HEK293T (cell line): Measurements from ENCODE around the gene POLK.
"Not testable (repeated sequence)": the region's sequence is repeated elsewhere in the genome, so short reads cannot be mapped to it uniquely, and the experiment has no call there.

Experiments used
- CTCF ChIA-PET: fragments of 350-600 bp; formaldehyde crosslinking; extraction: SDS; loops from one replicate; lab custom pipeline; 2021; ENCODE audit warnings: antibody characterized with exemption, inconsistent platforms; lab: Yijun Ruan, JAX
- POLR2A ChIA-PET: fragments of 350-600 bp; formaldehyde crosslinking; extraction: SDS; loops from one replicate; lab custom pipeline; 2020; ENCODE audit warnings: antibody characterized with exemption, inconsistent platforms; lab: Yijun Ruan, JAX
- DNase-seq: peaks from one replicate; pipeline ENCODE4 v3.0.0; 2012; ENCODE audit warnings: mixed read lengths; ENCODE audit errors: extremely low spot score
- ARNT ChIP-seq: fragments of 450-650 bp; IDR thresholded peaks from 2 replicates; pipeline ENCODE4 v1.6.1; 2017; ENCODE audit warnings: mild to moderate bottlenecking
- BHLHE40 ChIP-seq: fragments of 450-650 bp; IDR thresholded peaks from 2 replicates; pipeline ENCODE4 v1.6.1; 2016; ENCODE audit warnings: mild to moderate bottlenecking, moderate library complexity, borderline replicate concordance
- CTBP1 ChIP-seq: fragments of 450-650 bp; IDR thresholded peaks from 2 replicates; pipeline ENCODE4 v1.6.1; 2016; ENCODE audit warnings: borderline replicate concordance
- ELF4 ChIP-seq: fragments of 450-650 bp; IDR thresholded peaks from 2 replicates; pipeline ENCODE4 v1.6.1; 2017; ENCODE audit warnings: antibody characterized with exemption
- FOXA1 ChIP-seq: fragments of 450-650 bp; IDR thresholded peaks from 2 replicates; pipeline ENCODE4 v1.6.1; 2016; ENCODE audit warnings: mild to moderate bottlenecking
- FOXK2 ChIP-seq: fragments of 450-650 bp; IDR thresholded peaks from 2 replicates; pipeline ENCODE4 v1.6.1; 2016; ENCODE audit warnings: mild to moderate bottlenecking
- FOXM1 ChIP-seq: fragments of 450-650 bp; IDR thresholded peaks from 2 replicates; pipeline ENCODE4 v1.6.1; 2017; ENCODE audit warnings: mild to moderate bottlenecking, borderline replicate concordance
- HDGF ChIP-seq: fragments of 450-650 bp; IDR thresholded peaks from 2 replicates; pipeline ENCODE4 v1.6.1; 2017; ENCODE audit warnings: antibody characterized with exemption, borderline replicate concordance
- L3MBTL2 ChIP-seq: fragments of 450-650 bp; conservative IDR thresholded peaks from 2 replicates; pipeline ENCODE4 v1.6.1; 2016; ENCODE audit warnings: mild to moderate bottlenecking
- LEF1 ChIP-seq: fragments of 450-650 bp; IDR thresholded peaks from 2 replicates; pipeline ENCODE4 v1.6.1; 2017; ENCODE audit warnings: mild to moderate bottlenecking, borderline replicate concordance
- NFRKB ChIP-seq: fragments of 450-650 bp; IDR thresholded peaks from 2 replicates; pipeline ENCODE4 v1.6.1; 2016; ENCODE audit warnings: mild to moderate bottlenecking, moderate library complexity
- SP1 ChIP-seq: fragments of 450-650 bp; IDR thresholded peaks from 2 replicates; pipeline ENCODE4 v1.6.1; 2017
- SUZ12 ChIP-seq: fragments of 450-650 bp; IDR thresholded peaks from 2 replicates; pipeline ENCODE4 v1.6.1; 2016; ENCODE audit warnings: mild to moderate bottlenecking
- TARDBP ChIP-seq: fragments of 450-650 bp; IDR thresholded peaks from 2 replicates; pipeline ENCODE4 v1.6.1; 2016
- ZNF384 ChIP-seq: fragments of 450-650 bp; IDR thresholded peaks from 2 replicates; pipeline ENCODE4 v1.6.1; 2016
- TF ChIP-seq, protein P1 (sequence below): fragments of 450-650 bp; IDR thresholded peaks from 2 replicates; pipeline ENCODE4 v1.6.1; 2016

The POLK gene

DNA sequence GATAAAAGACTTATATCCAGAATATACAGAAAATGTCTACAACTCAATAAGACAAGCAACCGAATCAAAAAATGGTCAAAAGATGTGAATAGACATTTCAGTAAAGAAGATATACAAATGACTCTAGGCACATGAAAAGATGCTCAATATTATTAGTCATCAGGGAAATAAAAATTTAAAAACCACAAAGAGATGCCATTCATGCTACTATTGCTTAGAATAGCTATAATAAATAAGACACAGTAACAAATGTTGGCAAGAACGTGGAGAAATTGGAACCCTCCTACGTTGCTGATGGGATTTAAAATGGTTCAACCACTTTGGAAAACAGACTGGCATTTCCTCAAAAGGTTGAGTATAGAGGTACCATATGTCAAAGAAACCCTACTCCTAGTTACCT lies 39.8 kb downstream of the POLK start:
- no peak for DNase-seq
- ChIA-PET POLR2A (no interaction called here), CTCF (no interaction called here)
- TF ChIP-seq, protein P1, sequence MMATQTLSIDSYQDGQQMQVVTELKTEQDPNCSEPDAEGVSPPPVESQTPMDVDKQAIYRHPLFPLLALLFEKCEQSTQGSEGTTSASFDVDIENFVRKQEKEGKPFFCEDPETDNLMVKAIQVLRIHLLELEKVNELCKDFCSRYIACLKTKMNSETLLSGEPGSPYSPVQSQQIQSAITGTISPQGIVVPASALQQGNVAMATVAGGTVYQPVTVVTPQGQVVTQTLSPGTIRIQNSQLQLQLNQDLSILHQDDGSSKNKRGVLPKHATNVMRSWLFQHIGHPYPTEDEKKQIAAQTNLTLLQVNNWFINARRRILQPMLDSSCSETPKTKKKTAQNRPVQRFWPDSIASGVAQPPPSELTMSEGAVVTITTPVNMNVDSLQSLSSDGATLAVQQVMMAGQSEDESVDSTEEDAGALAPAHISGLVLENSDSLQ, result no peak
- no peak for TF ChIP-seq SUZ12
- TF ChIP-seq CTBP1, result no peak
- no peak for TF ChIP-seq L3MBTL2
- no peak for TF ChIP-seq HDGF
- TF ChIP-seq BHLHE40, result no peak
- TF ChIP-seq FOXK2, result no peak
- TF ChIP-seq LEF1, result no peak
- TF ChIP-seq SP1, result no peak
- TF ChIP-seq TARDBP, result no peak
- TF ChIP-seq NFRKB, result no peak
- no peak for TF ChIP-seq ARNT
- no peak for TF ChIP-seq FOXM1
- no peak for TF ChIP-seq FOXA1

DNA sequence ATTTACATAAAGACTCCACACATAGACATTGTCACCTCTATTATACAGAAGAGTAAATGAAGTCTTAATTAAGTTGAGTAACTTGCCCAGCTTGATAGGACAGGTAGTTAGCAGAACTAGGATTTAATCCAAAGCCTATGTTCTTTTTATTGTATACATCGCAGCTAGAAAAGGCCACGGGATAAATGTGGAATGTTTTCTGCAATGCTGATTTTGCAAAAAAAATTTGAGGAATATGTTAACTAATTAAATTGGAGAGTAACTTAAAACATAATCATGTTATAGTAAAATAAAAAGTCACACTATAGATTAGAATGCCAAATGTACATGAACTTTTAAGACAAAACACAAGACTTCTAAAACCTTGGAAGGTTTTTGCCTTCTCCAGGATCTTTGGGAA lies 41.1 kb downstream of the POLK start:
- no peak for TF ChIP-seq NFRKB
- no peak for TF ChIP-seq ZNF384
- no peak for TF ChIP-seq ELF4
- no peak for TF ChIP-seq TARDBP
- no peak for TF ChIP-seq BHLHE40
- no peak for TF ChIP-seq HDGF
- TF ChIP-seq ARNT, result no peak
- no peak for TF ChIP-seq SP1
- TF ChIP-seq FOXM1, result no peak
- no peak for TF ChIP-seq L3MBTL2
- TF ChIP-seq, protein P1, result no peak
- TF ChIP-seq LEF1, result no peak
- TF ChIP-seq FOXA1, result no peak
- TF ChIP-seq SUZ12, result no peak
- TF ChIP-seq CTBP1, result no peak
- no peak for TF ChIP-seq FOXK2
- CTCF ChIA-PET, result no interaction called here
- no peak for DNase-seq
- POLR2A ChIA-PET, result no interaction called here

DNA sequence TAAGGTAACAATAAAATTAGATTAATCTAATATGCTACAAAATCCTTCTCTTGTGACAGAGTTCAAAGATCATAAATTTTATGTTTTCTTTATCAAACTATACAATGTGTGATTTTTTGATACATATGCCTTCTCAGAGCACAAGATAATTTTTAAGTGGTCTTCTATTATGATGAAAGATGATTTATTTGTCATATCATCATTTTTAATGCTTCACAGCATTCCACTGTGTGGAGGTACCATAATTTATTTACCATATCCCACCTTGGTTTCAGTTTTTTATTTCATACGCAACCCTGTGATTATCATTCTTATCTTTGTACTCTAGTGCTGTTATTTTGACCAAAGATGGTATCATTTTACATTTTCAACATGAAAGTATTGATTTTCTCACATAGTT lies 41.7 kb downstream of the POLK start:
- ChIA-PET POLR2A (no interaction called here), CTCF (no interaction called here)

DNA sequence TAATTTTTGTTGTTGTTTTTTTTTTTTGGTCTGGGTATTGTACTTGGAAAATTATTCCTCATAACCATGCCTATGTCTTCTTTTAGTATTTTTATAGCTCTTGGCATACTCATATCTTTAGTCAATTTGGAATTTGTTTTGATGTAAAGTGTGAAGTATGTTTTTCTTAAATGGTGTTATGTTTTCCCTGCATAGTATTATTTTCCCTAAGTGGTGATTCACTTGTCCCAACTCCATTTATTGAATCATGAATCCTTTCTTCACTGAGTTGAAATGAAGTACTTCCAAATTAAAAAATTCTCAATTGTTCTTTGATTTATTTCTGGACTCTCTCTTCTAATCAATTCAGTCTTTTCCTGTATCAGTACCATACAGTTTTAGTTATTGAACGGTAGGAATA lies 46.5 kb downstream of the POLK start:
- ChIA-PET POLR2A (no interaction called here), CTCF (no interaction called here)

More for the DNA sequence above, 41.7 kb downstream of the POLK start:
- TF ChIP-seq FOXM1 (no peak), BHLHE40 (no peak), ZNF384 (no peak), TARDBP (no peak), FOXA1 (no peak), L3MBTL2 (no peak), SP1 (no peak), CTBP1 (no peak), ARNT (no peak), SUZ12 (no peak), FOXK2 (no peak), ELF4 (no peak), LEF1 (no peak), NFRKB (no peak), HDGF (no peak)
- TF ChIP-seq, protein P1, result no peak
- DNase-seq, result no peak

DNA sequence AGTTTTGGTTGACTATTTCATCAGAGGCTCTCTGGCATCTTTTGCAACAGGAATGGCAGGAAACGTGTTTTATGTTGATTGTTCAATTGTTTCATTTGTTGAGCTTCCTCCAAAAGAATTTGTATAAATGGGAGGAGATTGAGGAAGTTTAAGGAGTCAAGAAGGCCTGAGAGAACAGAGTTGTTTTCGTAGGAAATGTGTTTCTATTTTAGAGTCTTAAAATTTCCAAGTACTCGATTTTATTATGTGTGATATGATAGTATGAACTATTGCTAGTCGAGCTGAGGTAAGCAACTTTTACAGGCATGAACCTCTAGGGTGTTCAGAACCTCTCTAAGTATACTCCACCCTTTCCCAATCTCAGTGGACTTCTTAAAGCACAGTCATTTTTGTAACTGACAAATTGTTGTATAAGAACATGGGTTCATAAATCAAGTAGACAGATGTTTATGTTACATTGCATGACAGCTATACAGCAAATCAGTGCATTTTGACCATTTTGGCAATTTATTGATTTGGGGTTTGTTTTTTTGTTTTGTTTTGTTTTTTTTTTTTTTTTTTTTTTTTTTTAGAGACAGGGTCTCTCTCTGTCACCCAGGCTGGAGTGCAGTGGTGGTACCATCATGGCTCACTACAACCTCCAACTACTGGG lies 47.4 kb downstream of the POLK start:
- TF ChIP-seq LEF1, result no peak
- TF ChIP-seq, protein P1, result peak; percentile 68; the same call in 1 of the 2 replicates
- no peak for TF ChIP-seq CTBP1
- DNase-seq, result no peak
- ChIA-PET CTCF (no interaction called here), POLR2A (no interaction called here)

More for the DNA sequence above, 46.5 kb downstream of the POLK start:
- no peak for DNase-seq
- TF ChIP-seq ARNT (no peak), ZNF384 (no peak), SUZ12 (no peak), CTBP1 (no peak), NFRKB (no peak), LEF1 (no peak), TARDBP (no peak), FOXK2 (no peak)

DNA sequence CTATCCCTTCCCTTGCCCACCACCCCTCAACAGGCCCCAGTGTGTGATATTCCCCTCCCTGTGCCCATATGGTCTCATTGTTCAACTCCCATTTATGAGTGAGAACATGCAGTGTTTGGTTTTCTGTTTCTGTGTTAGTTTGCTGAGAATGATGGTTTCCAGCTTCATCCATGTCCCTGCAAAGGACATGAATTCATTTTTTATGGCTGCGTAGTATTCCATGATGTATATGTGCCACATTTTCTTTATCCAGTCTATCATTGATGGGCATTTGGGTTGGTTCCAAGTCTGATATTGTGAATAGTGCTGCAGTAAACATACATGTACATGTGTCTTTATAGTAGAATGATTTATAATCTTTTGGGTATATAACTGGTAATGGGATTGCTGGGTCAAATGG lies 49.0 kb downstream of the POLK start:
- CTCF ChIA-PET, POLR2A ChIA-PET, DNase-seq: not testable (repeated sequence)

DNA sequence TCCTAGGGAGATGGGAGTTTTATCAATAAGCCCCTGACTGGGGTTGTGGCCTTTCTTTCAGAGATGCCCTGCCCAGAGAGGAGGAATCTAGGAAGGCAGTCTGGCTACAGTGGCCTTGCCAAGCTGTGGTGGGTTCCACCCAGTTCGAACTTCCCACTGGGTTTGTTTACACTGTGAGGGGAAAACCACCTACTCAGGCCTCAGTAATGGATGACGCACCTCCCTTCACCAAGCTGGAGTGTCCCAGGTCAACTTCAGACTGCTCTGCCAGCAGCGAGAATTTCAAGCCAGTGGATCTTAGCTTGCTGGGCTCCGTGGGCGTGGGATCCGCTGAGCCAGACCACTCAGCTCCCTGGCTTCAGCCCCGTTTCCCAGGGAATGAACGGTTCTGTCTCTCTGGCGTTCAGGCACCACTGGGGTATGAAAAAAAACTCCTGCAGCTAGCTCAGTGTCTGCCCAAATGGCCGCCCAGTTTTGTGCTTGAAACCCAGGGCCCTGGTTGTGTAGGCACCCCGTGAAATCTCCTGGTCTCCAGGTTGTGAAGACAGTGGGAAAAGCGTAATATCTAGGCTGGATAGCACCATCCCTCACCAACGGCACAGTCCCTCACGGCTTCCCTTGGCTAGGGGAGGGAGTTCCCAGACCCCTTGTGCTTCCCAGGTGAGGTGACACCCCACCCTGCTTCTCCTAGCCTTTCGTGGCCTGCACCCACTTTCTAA lies 54.5 kb downstream of the POLK start:
- DNase-seq, POLR2A ChIA-PET, CTCF ChIA-PET: not testable (repeated sequence)
